HepG2 (cell line): ENCODE results near the gene ATP9A. TPM values are rescaled to one million over a fixed set of nuclear protein-coding genes. Genes with fewer than 3 reads are reported as not detected.
A peak's percentile ranks its signal among the peaks of the same experiment; 100 is the strongest.

Experiments used
- AGO2 ChIP-seq: fragments of 200-400 bp; formaldehyde crosslinking; optimal IDR thresholded peaks from 2 replicates; pipeline ENCODE3; 2017; ENCODE audit warnings: mild to moderate bottlenecking, low read depth, low read length, moderate library complexity
- BATF2 ChIP-seq: sonication (generic); formaldehyde crosslinking; IDR thresholded peaks from 2 replicates; pipeline ENCODE4 v1.8.0; 2022; ENCODE audit warnings: mild to moderate bottlenecking, missing genetic modification reagents, moderate library complexity
- BORCS8-MEF2B ChIP-seq: sonication (generic); formaldehyde crosslinking; IDR thresholded peaks from 2 replicates; pipeline ENCODE4 v1.8.0; 2022; ENCODE audit warnings: mild to moderate bottlenecking, missing genetic modification reagents
- BRD4 ChIP-seq: sonication (generic); formaldehyde crosslinking; IDR thresholded peaks from 2 replicates; pipeline ENCODE4 v1.4.0; 2020; ENCODE audit warnings: missing genetic modification reagents
- HMGXB4 ChIP-seq, 2 experiments: sonication (generic) in 1 of 2; formaldehyde crosslinking in 1 of 2; IDR thresholded peaks; 2 replicates each; pipeline versions ENCODE4 v1.4.0 to v1.6.1; 2018 to 2020; ENCODE audit warnings: missing genetic modification reagents in 2 of 2, borderline replicate concordance in 1 of 2, low read depth in 1 of 2, mild to moderate bottlenecking in 1 of 2, missing biosample characterization in 1 of 2
- KAT7 ChIP-seq: IDR thresholded peaks from 2 replicates; pipeline ENCODE4 v1.6.1; 2018; ENCODE audit warnings: borderline replicate concordance, missing compliant biosample characterization
- KLF12 ChIP-seq: sonication (generic); formaldehyde crosslinking; IDR thresholded peaks from 2 replicates; pipeline ENCODE4 v1.4.0; 2020; ENCODE audit warnings: missing genetic modification reagents, borderline replicate concordance
- MXI1 ChIP-seq: IDR thresholded peaks from 3 replicates; pipeline ENCODE4 v1.6.1; 2012; ENCODE audit warnings: low read depth, low read length, inconsistent platforms, borderline replicate concordance
- NPAS2 ChIP-seq: sonication (generic); formaldehyde crosslinking; IDR thresholded peaks from 2 replicates; pipeline ENCODE4 v1.8.0; 2022; ENCODE audit warnings: mild to moderate bottlenecking, missing genetic modification reagents, borderline replicate concordance
- RBFOX2 ChIP-seq: fragments of 200-400 bp; formaldehyde crosslinking; IDR thresholded peaks from 2 replicates; pipeline ENCODE4 v1.6.1; 2017; ENCODE audit warnings: low read depth, mild to moderate bottlenecking, low read length
- SALL2 ChIP-seq: sonication (generic); formaldehyde crosslinking; IDR thresholded peaks from 2 replicates; pipeline ENCODE4 v1.8.1; 2023; ENCODE audit warnings: mild to moderate bottlenecking, missing genetic modification reagents, inconsistent platforms
- SP2 ChIP-seq: sonication (generic); formaldehyde crosslinking; IDR thresholded peaks from 2 replicates; pipeline ENCODE4 v1.5.1; 2020; ENCODE audit warnings: mild to moderate bottlenecking, missing genetic modification reagents
- YEATS4 ChIP-seq: sonication (generic); formaldehyde crosslinking; IDR thresholded peaks from 2 replicates; pipeline ENCODE4 v1.4.0; 2020; ENCODE audit warnings: missing genetic modification reagents, borderline replicate concordance
- ZFP90 ChIP-seq: sonication (generic); formaldehyde crosslinking; IDR thresholded peaks from 2 replicates; pipeline ENCODE4 v1.8.0; 2022; ENCODE audit warnings: missing genetic modification reagents, mild to moderate bottlenecking, inconsistent platforms, borderline replicate concordance
- ZNF10 ChIP-seq: sonication (generic); formaldehyde crosslinking; IDR thresholded peaks from 2 replicates; pipeline ENCODE4 v1.4.0; 2020; ENCODE audit warnings: mild to moderate bottlenecking, low read depth, missing genetic modification reagents, borderline replicate concordance
- ZNF335 ChIP-seq: sonication (generic); formaldehyde crosslinking; IDR thresholded peaks from 2 replicates; pipeline ENCODE4 v1.4.0; 2020; ENCODE audit warnings: missing genetic modification reagents
- ZNF503 ChIP-seq: sonication (generic); formaldehyde crosslinking; IDR thresholded peaks from 2 replicates; pipeline ENCODE4 v1.4.0; 2020; ENCODE audit warnings: missing genetic modification reagents
- ZNF530 ChIP-seq: sonication (generic); formaldehyde crosslinking; IDR thresholded peaks from 2 replicates; pipeline ENCODE4 v1.5.0; 2020; ENCODE audit warnings: low read depth, mild to moderate bottlenecking, missing genetic modification reagents
- ZNF580 ChIP-seq: IDR thresholded peaks from 2 replicates; pipeline ENCODE4 v1.6.1; 2016; ENCODE audit warnings: low read depth, borderline replicate concordance
- ZNF800 ChIP-seq: sonication (generic); formaldehyde crosslinking; IDR thresholded peaks from 2 replicates; pipeline ENCODE4 v1.4.0; 2020; ENCODE audit warnings: missing genetic modification reagents
- ZNF83 ChIP-seq: sonication (generic); formaldehyde crosslinking; IDR thresholded peaks from 2 replicates; pipeline ENCODE4 v1.4.0; 2020; ENCODE audit warnings: missing genetic modification reagents, mild to moderate bottlenecking, borderline replicate concordance
- ZSCAN25 ChIP-seq: sonication (generic); formaldehyde crosslinking; IDR thresholded peaks from 2 replicates; pipeline ENCODE4 v1.8.0; 2022; ENCODE audit warnings: mild to moderate bottlenecking, missing genetic modification reagents
- polyA plus RNA-seq, 8 experiments: library from polyadenylated mRNA; depleted of rRNA in 3 of 8; stranded (reverse) in 7 of 8; unstranded in 1 of 8; fragments of >200 nt; fragmentation: Illumina TruSeq in 4 of 8; extraction: Trizol in 4 of 8; gene quantifications; 2 replicates each; pipeline versions ENCODE4 v1.2.1 to v1.2.3, GENCODE V29; 2011 to 2016; ENCODE audit warnings: low read depth in 4 of 8, missing spikeins in 1 of 8, mixed read lengths in 1 of 8; ENCODE audit not compliant: insufficient read depth in 1 of 8
- total RNA-seq, 5 experiments: library from RNA; depleted of rRNA; stranded (reverse); fragments of >200 nt; fragmentation: Illumina TruSeq; extraction: Trizol; gene quantifications; 2 replicates each; pipeline ENCODE4 v1.2.3, GENCODE V29; 2016; ENCODE audit warnings: low read depth in 1 of 5

The ATP9A gene
- total and polyA plus RNA-seq, 2 of the 13 experiments (the other 11 are each of a cell fraction or from before 2014, with no cell fraction given) = 11.8 to 18.5 TPM

- TF ChIP-seq NPAS2 (no peak), YEATS4 (CRISPR knock-in tag) (no peak; the same call in 1 of the 2 replicates), ZSCAN25 (CRISPR knock-in tag) (peak; percentile 20; the same call in 1 of the 2 replicates), BORCS8-MEF2B (peak; percentile 67; the same call in 1 of the 2 replicates), KLF12 (CRISPR knock-in tag) (no peak; the same call in 1 of the 2 replicates), AGO2 (no peak), ZNF503 (peak; percentile 67; the same call in 1 of the 2 replicates), BATF2 (CRISPR knock-in tag) (no peak), ZNF800 (no peak), SP2 (no peak), SALL2 (CRISPR knock-in tag) (peak; percentile 61), RBFOX2 (no peak), HMGXB4 (CRISPR knock-in tag; IDR thresholded peaks at IDR 0.05; ENCODE audit: borderline replicate concordance in 1 of 2, low read depth in 1 of 2) (peak; percentile 91 to 96; a peak in 3 of 4 replicates), ZFP90 (peak; percentile 79), KAT7 (peak; percentile 58; the same call in 1 of the 2 replicates), ZNF530 (CRISPR knock-in tag) (no peak), ZNF335 (CRISPR knock-in tag) (0 out of 2 replicates have a peak, but pooled peaks have one; percentile 63), BRD4 (peak; percentile 64; the same call in 1 of the 2 replicates), ZNF580 (CRISPR knock-in tag) (peak; percentile 75), MXI1 (no peak), ZNF83 (peak; percentile 75), ZNF10 (CRISPR knock-in tag) (no peak)
These were observed 32.1 kb upstream of the ATP9A start (continued) for GRCh38 chr20:51800060-51800871.
